WTC11 (cell line): ENCODE results near the gene RSRC1. TPM values are rescaled to one million over a fixed set of nuclear protein-coding genes. Genes with fewer than 3 reads are reported as not detected.

Experiments used
- ATAC-seq: fragments of 200-7000 bp; cut with Tn5 transposase; 2 replicates; pipeline ENCODE4 v1.10.0; 2021; ENCODE audit warnings: mild to moderate bottlenecking, moderate library complexity
- CTCF ChIA-PET: fragments of 300-600 bp; sonication (Branson Sonifier 250); formaldehyde crosslinking; loops from one replicate; lab custom pipeline; 2021; ENCODE audit warnings: antibody characterized with exemption; lab: Charles Lee
- POLR2A ChIA-PET: fragments of 350-600 bp; sonication (Branson Sonifier 250); formaldehyde crosslinking; loops from one replicate; lab custom pipeline; 2021; ENCODE audit warnings: antibody characterized with exemption; lab: Charles Lee
- DNase-seq: peaks from one replicate; pipeline ENCODE4 v3.0.0; 2021; ENCODE audit warnings: low spot score
- H3K27ac Mint-ChIP-seq: 2 replicates; pipeline ENCODE4 v1.8.0; 2021; ENCODE audit warnings: mixed read lengths
- H3K27me3 Mint-ChIP-seq: 2 replicates; pipeline ENCODE4 v1.8.0; 2021; ENCODE audit warnings: low read depth, mild to moderate bottlenecking, moderate library complexity, mixed read lengths
- H3K36me3 Mint-ChIP-seq: 2 replicates; pipeline ENCODE4 v1.8.0; 2021; ENCODE audit warnings: mixed read lengths
- H3K4me1 Mint-ChIP-seq: 2 replicates; pipeline ENCODE4 v1.8.0; 2022; ENCODE audit warnings: mixed read lengths
- H3K4me3 Mint-ChIP-seq: 2 replicates; pipeline ENCODE4 v1.8.0; 2021; ENCODE audit warnings: mild to moderate bottlenecking, moderate library complexity, mixed read lengths
- H3K9me3 Mint-ChIP-seq: 2 replicates; pipeline ENCODE4 v1.8.0; 2021; ENCODE audit warnings: mixed read lengths
- AR ChIP-seq: fragments of 250-450 bp; sonication (Bioruptor Pico); IDR thresholded peaks from 2 replicates; pipeline ENCODE4 v1.9.0; 2021; ENCODE audit warnings: mild to moderate bottlenecking
- ATF2 ChIP-seq: sonication (generic); formaldehyde crosslinking; IDR thresholded peaks from 2 replicates; pipeline ENCODE4 v1.8.1; 2022; ENCODE audit warnings: low read depth, missing genetic modification reagents, borderline replicate concordance
- GABPB1 ChIP-seq: sonication (generic); formaldehyde crosslinking; IDR thresholded peaks from 2 replicates; pipeline ENCODE4 v1.8.1; 2023; ENCODE audit warnings: mild to moderate bottlenecking, missing genetic modification reagents
- NFYB ChIP-seq: sonication (generic); formaldehyde crosslinking; conservative IDR thresholded peaks from 2 replicates; pipeline ENCODE4 v1.8.0; 2022; ENCODE audit warnings: low read depth, missing genetic modification reagents
- NR2C2 ChIP-seq: sonication (generic); formaldehyde crosslinking; IDR thresholded peaks from 2 replicates; pipeline ENCODE4 v1.8.0; 2022; ENCODE audit warnings: mild to moderate bottlenecking, missing genetic modification reagents
- TEAD1 ChIP-seq: sonication (generic); formaldehyde crosslinking; IDR thresholded peaks from 2 replicates; pipeline ENCODE4 v1.8.0; 2022; ENCODE audit warnings: mild to moderate bottlenecking, missing genetic modification reagents
- ZBTB21 ChIP-seq: sonication (generic); formaldehyde crosslinking; IDR thresholded peaks from 2 replicates; pipeline ENCODE4 v1.8.1; 2023; ENCODE audit warnings: mild to moderate bottlenecking, missing genetic modification reagents, borderline replicate concordance
- ZNF138 ChIP-seq: sonication (generic); formaldehyde crosslinking; conservative IDR thresholded peaks from 2 replicates; pipeline ENCODE4 v1.8.1; 2022; ENCODE audit warnings: mild to moderate bottlenecking, moderate library complexity, missing genetic modification reagents
- ZNF416 ChIP-seq: fragments of 250-450 bp; sonication (Bioruptor Pico); IDR thresholded peaks from 2 replicates; pipeline ENCODE4 v1.9.0; 2021; ENCODE audit warnings: mild to moderate bottlenecking, inconsistent platforms
- total RNA-seq: library from RNA; stranded (reverse); gene quantifications from 3 replicates; pipeline ENCODE4 v1.2.3, GENCODE V29; 2021
- TF ChIP-seq, protein P1 (sequence below): fragments of 250-450 bp; sonication (Bioruptor Pico); IDR thresholded peaks from 2 replicates; pipeline ENCODE4 v1.9.0; 2021; ENCODE audit warnings: mild to moderate bottlenecking, borderline replicate concordance
- TF ChIP-seq, protein P2 (sequence below): sonication (generic); formaldehyde crosslinking; IDR thresholded peaks from 2 replicates; pipeline ENCODE4 v1.8.0; 2022; ENCODE audit warnings: mild to moderate bottlenecking, missing genetic modification reagents
- TF ChIP-seq, protein P3 (sequence below): sonication (generic); formaldehyde crosslinking; IDR thresholded peaks from 2 replicates; pipeline ENCODE4 v1.8.1; 2023; ENCODE audit warnings: mild to moderate bottlenecking, missing genetic modification reagents, borderline replicate concordance

The RSRC1 gene
- total RNA-seq, 1 experiment from 2014 or later: 21.3 TPM

- Mint-ChIP-seq H3K27ac (peak overlapping the region; percentile 30; the same call in 1 of the 2 replicates), H3K9me3 (peaks cover 2% of the 10 kb centered on the region; the same call in 1 of the 2 replicates), H3K27me3 (peaks cover 4% of the 10 kb centered on the region; the same call in 1 of the 2 replicates), H3K36me3 (no peaks in the 10 kb centered on the region), H3K4me3 (no peak overlapping the region), H3K4me1 (peaks cover 27% of the 10 kb centered on the region)
- ChIA-PET CTCF (no interaction called here), POLR2A (no interaction called here)
- ATAC-seq: no peak
- no peak for DNase-seq
- TF ChIP-seq ZNF138 (CRISPR knock-in tag): no peak
- TF ChIP-seq, protein P1, sequence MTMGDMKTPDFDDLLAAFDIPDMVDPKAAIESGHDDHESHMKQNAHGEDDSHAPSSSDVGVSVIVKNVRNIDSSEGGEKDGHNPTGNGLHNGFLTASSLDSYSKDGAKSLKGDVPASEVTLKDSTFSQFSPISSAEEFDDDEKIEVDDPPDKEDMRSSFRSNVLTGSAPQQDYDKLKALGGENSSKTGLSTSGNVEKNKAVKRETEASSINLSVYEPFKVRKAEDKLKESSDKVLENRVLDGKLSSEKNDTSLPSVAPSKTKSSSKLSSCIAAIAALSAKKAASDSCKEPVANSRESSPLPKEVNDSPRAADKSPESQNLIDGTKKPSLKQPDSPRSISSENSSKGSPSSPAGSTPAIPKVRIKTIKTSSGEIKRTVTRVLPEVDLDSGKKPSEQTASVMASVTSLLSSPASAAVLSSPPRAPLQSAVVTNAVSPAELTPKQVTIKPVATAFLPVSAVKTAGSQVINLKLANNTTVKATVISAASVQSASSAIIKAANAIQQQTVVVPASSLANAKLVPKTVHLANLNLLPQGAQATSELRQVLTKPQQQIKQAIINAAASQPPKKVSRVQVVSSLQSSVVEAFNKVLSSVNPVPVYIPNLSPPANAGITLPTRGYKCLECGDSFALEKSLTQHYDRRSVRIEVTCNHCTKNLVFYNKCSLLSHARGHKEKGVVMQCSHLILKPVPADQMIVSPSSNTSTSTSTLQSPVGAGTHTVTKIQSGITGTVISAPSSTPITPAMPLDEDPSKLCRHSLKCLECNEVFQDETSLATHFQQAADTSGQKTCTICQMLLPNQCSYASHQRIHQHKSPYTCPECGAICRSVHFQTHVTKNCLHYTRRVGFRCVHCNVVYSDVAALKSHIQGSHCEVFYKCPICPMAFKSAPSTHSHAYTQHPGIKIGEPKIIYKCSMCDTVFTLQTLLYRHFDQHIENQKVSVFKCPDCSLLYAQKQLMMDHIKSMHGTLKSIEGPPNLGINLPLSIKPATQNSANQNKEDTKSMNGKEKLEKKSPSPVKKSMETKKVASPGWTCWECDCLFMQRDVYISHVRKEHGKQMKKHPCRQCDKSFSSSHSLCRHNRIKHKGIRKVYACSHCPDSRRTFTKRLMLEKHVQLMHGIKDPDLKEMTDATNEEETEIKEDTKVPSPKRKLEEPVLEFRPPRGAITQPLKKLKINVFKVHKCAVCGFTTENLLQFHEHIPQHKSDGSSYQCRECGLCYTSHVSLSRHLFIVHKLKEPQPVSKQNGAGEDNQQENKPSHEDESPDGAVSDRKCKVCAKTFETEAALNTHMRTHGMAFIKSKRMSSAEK: no peak
- TF ChIP-seq ZNF416 (CRISPR knock-in tag): no peak
- no peak for TF ChIP-seq ATF2 (CRISPR knock-in tag)
- TF ChIP-seq AR: no peak
These were observed 223.8 kb downstream of the RSRC1 start for GRCh38 chr3:158333736-158334135.

DNA sequence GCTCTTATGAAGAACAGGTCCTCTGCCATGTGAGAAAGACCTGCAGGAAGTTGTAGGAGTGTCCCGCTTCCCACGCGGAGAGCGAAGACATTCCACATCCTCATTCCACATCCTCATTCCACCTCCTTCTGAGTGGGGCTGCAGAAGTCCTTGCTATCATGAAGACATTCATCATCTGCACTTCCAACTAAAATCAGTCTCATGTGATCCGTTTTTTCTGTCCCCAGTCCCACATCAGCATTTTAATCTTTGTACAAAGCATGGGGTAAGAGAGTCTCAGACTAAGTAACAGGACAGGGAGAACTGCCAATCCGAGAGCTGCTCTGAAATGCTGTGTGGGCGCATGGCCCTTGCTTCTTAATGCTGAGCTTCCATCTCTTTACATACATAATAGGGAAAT, 227.2 kb downstream of the RSRC1 start:
- Mint-ChIP-seq H3K27me3 (no peaks in the 10 kb centered on the region; the same call in 1 of the 2 replicates), H3K36me3 (no peaks in the 10 kb centered on the region; the same call in 1 of the 2 replicates), H3K4me1 (peaks cover 20% of the 10 kb centered on the region), H3K27ac (no peak overlapping the region), H3K4me3 (no peak overlapping the region), H3K9me3 (peaks cover 12% of the 10 kb centered on the region)
- ChIA-PET POLR2A (no interaction called here), CTCF (no interaction called here)
- DNase-seq (no peak), ATAC-seq (no peak)
- TF ChIP-seq, protein P2, sequence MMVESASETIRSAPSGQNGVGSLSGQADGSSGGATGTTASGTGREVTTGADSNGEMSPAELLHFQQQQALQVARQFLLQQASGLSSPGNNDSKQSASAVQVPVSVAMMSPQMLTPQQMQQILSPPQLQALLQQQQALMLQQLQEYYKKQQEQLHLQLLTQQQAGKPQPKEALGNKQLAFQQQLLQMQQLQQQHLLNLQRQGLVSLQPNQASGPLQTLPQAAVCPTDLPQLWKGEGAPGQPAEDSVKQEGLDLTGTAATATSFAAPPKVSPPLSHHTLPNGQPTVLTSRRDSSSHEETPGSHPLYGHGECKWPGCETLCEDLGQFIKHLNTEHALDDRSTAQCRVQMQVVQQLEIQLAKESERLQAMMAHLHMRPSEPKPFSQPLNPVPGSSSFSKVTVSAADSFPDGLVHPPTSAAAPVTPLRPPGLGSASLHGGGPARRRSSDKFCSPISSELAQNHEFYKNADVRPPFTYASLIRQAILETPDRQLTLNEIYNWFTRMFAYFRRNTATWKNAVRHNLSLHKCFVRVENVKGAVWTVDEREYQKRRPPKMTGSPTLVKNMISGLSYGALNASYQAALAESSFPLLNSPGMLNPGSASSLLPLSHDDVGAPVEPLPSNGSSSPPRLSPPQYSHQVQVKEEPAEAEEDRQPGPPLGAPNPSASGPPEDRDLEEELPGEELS (CRISPR knock-in tag): no peak
- TF ChIP-seq NR2C2: no peak
- TF ChIP-seq NFYB (CRISPR knock-in tag): no peak
- TF ChIP-seq, protein P3, sequence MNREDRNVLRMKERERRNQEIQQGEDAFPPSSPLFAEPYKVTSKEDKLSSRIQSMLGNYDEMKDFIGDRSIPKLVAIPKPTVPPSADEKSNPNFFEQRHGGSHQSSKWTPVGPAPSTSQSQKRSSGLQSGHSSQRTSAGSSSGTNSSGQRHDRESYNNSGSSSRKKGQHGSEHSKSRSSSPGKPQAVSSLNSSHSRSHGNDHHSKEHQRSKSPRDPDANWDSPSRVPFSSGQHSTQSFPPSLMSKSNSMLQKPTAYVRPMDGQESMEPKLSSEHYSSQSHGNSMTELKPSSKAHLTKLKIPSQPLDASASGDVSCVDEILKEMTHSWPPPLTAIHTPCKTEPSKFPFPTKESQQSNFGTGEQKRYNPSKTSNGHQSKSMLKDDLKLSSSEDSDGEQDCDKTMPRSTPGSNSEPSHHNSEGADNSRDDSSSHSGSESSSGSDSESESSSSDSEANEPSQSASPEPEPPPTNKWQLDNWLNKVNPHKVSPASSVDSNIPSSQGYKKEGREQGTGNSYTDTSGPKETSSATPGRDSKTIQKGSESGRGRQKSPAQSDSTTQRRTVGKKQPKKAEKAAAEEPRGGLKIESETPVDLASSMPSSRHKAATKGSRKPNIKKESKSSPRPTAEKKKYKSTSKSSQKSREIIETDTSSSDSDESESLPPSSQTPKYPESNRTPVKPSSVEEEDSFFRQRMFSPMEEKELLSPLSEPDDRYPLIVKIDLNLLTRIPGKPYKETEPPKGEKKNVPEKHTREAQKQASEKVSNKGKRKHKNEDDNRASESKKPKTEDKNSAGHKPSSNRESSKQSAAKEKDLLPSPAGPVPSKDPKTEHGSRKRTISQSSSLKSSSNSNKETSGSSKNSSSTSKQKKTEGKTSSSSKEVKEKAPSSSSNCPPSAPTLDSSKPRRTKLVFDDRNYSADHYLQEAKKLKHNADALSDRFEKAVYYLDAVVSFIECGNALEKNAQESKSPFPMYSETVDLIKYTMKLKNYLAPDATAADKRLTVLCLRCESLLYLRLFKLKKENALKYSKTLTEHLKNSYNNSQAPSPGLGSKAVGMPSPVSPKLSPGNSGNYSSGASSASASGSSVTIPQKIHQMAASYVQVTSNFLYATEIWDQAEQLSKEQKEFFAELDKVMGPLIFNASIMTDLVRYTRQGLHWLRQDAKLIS (CRISPR knock-in tag): no peak
- TF ChIP-seq, protein P1: no peak
- no peak for TF ChIP-seq ZBTB21
- no peak for TF ChIP-seq GABPB1
- no peak for TF ChIP-seq TEAD1 (CRISPR knock-in tag)
